ENCODE data around the gene PDE6A.

PDE6A gene

GRCh38 chr5:149960272-149961185 lies 15.9 kb upstream of the PDE6A start, which contains the start of gene SLC26A2:
SLC26A2 (plus strand) TSS chr5:149960758; CDS start chr5:149977653, 16,895 bp downstream.
- no peak for TF ChIP-seq CTCF (IDR thresholded peaks at IDR 0.05; ENCODE audit: low read depth, low read length)
- DNase-seq (ENCODE audit: extremely low read depth, low read depth), result peak; percentile 94

GRCh38 chr5:149959406-149960236 lies 15.0 kb upstream of the PDE6A start:
- peak; percentile 48 for TF ChIP-seq CTCF (IDR thresholded peaks at IDR 0.05; ENCODE audit: low read depth, low read length)
- DNase-seq (ENCODE audit: extremely low read depth, low read depth), result no peak

GRCh38 chr5:149957855-149958254 lies 13.3 kb upstream of the PDE6A start:
- TF ChIP-seq CTCF (IDR thresholded peaks at IDR 0.05; ENCODE audit: low read depth, low read length), result no peak
- DNase-seq (ENCODE audit: extremely low read depth, low read depth), result no peak

GRCh38 chr5:149956685-149957084 lies 12.1 kb upstream of the PDE6A start:
- no peak for TF ChIP-seq CTCF (IDR thresholded peaks at IDR 0.05; ENCODE audit: low read depth, low read length)
- DNase-seq (ENCODE audit: extremely low read depth, low read depth), result no peak

- no peak for DNase-seq (ENCODE audit: extremely low read depth, low read depth)
- TF ChIP-seq CTCF (IDR thresholded peaks at IDR 0.05; ENCODE audit: low read depth, low read length), result no peak
Measured at GRCh38 chr5:149954798-149955197, 10.2 kb upstream of the PDE6A start.

DNA sequence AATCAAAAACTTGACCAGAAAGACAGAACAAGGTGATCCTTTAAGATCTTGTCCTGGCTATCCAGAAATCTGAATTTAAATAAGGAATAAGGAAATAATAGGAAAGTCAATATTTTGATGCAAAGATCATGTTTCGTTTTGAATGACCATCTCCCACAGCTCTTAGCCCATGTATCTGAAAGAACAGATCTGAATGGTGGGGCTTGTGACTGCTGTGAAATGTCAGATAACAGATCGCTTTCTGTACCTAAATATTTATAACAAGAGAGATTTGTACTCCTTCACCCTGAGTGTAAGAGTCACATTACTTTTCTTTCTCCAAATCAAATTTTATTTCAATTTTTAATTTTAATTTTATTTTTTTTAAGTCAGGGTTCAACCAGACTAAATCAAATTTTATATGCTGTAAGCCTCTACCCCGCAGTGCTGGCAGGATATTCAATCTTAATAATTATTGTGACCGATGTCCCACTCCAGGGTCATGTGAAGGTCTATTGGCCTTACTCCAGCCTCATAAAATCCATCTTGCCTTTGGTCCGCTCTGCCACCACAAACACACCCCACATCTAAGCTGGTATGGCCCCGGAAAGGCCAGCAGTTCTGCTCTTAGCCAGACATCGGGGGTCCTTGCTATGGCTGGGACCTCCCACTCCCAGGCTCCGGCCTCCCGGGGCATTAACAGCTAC lies 9.0 kb upstream of the PDE6A start:
- no peak for TF ChIP-seq CTCF (IDR thresholded peaks at IDR 0.05; ENCODE audit: low read depth, low read length)
- no peak for DNase-seq (ENCODE audit: extremely low read depth, low read depth)

Measured in AG09319 (cell line).